HS-27A (cell line): ENCODE measurements around the gene TAL1.
A peak's percentile ranks its signal among the peaks of the same experiment; 100 is the strongest.

Source experiments
- DNase-seq: peaks from one replicate; pipeline ENCODE4 v3.0.0-alpha.2; 2012; ENCODE audit warnings: low read depth, missing footprints

TAL1 gene

DNA sequence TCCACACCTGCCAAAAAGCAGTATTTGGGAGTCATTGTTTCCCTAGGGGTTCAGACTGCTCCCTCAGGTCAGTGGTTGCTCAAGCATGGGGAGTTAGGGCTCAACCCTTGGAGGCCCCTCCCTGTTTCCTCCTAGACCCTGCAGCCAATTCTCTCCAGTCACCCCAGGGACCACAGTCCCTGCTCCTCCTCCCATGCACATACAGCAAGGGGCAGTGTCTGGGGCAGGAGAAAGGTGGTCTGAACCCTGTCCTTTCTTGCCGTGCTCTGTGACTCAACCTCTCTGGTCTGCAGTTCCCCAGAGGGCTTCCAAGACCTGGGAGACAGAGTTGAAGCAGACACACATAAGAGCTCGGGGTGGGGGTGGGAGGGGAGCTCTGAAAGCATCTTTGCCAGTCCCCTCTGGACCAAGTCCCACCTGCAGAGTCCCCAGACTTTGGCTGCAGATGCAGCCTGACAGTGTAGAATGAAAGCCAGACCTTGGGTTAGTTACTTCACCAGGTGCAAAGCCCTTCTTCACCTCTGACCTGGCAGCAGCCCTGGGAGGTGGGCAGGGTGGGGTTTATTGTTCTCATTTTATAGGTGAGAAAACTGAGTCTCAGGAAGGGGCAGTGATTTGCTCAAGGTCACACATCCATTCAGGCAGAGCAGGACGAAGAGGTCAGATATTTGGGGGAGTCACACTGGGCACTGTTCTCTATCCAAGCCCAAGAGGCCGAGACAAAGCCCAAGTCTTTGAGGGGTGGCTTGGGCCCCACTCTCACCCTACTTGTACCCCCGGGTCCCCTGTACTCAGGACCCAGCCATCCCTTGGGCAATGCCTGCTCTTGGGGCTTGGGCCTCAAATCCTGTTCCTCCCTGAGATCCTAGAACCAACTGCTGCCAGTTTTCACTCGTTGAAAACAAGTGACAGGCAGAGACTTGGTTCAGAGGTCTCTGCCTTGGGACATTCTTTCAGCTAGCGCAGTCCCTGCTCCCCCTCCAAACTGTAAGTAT is 42.9 kb downstream of the TAL1 start:
- DNase-seq, result no peak

DNA sequence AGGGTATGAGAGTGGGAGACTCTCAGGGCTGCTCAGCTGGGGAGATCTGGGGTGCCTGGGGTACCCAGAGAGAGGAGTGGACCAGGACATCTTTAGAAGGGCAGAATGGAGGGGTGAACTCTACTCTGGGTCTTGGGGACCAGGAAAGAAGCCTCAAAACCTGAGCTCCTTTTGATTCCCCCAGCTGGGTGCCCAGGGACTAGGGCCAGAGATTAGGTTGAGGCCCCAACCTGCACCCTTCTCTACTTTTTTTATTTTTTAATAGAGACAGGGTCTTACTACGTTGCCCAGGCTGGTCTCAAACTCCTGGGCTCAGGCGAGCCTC is 44.1 kb downstream of the TAL1 start:
- DNase-seq, result no peak

DNA sequence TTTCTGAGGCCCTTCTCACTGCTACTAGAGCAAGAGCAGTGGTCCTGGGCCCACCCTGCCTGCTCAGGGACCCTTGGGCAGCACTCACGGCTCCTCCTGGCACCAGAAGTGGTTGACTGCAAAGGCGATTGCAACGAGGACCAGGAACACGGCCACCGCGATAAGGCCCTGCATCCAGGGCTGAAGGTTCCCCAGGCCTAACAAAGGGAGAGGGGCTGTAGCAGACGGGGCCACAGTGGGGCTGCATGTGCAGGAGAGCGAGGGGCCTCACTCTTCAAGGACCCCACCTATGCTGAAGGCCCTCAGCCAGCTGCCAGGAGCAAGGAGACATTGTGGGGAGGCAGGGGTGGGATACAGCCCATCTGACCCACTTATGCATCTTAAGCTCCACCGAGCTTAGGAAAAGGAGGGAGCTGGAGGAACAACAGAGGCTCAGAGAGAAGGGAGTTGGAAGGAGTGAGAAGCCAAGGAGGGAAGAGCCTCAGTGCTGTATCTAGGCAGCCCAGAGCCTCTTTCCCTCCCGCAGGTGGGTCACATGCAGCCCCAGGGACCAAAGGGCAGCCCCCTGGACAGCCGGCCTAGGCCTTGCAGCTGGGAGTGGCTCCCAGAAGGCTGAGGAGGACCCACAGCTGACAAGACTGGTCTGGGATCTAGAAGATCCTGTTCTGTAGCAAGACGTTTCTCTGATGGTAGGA is 44.6 kb downstream of the TAL1 start:
- no peak for DNase-seq

DNA sequence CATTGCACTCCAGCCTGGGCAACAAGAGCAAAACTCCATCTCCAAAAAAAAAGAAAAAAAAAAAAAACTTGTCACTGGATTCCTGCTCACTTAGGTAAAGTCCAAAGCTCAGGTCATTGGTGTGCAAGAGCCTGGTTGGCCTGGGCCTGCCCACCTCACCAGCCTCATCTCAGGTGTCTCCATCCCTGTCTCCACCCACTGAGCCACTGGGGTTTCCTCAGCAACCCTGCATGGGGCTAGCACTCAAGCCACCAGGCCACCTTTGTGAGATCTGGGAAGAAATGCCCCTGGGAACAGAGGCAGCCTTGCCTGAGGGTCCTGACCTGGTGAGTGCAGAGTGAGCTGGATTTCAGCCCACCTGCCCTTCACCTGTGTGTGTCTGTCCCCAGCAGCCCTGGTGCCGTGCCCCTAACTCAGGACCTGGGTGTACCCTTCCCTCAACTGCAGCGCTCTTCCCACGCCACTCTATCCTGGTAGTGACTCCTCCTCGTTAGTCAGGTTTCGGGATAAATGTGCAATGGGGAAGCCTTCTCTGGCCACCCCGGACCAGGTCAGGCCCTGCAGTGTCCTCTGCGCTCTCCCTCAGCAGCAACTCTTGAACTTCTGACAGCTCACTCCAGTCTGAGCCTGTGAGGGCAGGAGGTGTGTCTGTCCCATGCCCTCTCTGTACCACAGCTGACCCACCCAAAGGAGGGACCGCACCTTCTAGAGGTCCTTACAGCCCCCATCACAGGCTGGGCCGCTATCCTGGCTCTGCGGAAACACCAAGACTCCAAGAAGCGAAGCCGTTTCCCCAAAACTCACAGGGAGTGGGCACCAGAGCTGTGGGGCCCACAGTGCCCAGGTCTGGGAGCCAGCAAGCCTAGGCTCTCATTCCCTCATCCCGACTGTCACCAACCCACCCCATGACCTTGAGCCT is 45.5 kb downstream of the TAL1 start:
- DNase-seq, result no peak

DNA sequence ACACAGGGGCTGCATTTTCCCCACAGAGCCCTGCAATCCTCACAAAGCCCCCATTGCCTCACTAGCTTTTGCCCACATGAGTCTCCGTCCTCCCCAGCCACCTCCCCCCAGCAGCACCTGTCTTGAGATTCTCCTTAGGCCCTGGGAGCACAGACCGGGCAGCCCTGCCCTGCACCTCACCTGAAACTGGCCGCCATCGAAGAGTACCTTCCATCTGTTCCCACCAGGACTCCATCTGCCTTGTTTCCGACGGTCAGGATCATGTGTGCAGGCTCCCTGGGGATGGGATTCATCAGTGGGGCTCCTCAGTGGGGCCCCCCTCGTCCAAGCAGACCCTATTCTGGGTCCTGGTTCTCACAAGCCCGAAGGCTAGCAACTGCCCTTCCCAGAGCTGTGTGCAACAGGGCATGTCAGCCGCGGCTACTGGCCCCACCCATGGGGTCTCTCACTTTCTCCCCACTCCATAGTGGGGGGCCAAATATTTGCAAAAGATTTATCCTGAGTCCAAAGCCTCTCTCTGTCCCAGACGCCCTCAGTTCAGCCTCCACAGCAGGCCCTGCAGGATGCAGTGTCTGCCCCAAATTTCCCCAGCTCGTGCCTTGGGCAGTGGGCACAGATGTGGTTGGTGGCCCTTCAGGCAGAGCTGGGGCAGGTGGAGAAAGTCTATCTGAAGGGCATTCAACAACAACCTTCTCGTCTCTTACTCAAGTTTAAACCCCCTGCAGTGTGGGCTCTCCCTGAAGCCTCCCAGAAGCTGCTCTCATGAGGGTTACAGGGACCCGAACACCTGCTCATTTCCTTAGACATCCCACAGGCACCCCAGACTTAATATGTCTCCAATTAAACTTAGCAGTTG is 47.0 kb downstream of the TAL1 start:
- DNase-seq, result no peak

DNA sequence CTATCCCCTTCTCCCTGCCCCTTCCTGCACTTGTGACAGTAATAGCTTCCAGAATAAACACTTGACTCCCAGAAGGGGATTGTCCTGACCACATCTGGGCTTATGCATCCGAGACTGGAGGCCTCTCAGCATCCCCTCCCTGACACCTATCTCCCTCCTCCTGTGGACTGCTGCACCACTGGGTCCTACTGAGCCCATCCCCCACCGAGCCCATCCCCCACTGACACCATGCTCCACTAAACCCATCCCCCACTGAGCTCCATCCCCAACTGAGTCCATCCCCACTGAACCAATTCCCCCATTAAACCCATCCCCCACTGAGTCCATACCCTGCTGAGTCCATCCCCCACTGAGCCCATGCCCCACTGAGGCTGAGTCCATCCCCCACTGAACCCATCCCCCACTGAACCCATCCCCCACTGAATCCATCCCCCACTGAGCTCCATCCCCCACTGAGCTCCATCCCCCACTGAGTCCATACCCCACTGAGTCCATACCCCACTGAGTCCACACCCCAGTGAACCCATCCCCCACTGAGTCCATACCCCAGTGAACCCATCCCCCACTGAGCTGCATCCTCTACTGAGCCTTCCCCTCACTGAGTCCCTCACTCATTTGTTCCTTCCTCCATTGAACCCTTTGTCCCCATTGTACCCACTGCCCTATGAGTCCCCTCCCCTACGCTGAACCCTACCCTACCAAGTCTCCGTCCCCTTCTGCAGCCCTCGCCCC is 47.8 kb downstream of the TAL1 start:
- DNase-seq, result no peak

DNA sequence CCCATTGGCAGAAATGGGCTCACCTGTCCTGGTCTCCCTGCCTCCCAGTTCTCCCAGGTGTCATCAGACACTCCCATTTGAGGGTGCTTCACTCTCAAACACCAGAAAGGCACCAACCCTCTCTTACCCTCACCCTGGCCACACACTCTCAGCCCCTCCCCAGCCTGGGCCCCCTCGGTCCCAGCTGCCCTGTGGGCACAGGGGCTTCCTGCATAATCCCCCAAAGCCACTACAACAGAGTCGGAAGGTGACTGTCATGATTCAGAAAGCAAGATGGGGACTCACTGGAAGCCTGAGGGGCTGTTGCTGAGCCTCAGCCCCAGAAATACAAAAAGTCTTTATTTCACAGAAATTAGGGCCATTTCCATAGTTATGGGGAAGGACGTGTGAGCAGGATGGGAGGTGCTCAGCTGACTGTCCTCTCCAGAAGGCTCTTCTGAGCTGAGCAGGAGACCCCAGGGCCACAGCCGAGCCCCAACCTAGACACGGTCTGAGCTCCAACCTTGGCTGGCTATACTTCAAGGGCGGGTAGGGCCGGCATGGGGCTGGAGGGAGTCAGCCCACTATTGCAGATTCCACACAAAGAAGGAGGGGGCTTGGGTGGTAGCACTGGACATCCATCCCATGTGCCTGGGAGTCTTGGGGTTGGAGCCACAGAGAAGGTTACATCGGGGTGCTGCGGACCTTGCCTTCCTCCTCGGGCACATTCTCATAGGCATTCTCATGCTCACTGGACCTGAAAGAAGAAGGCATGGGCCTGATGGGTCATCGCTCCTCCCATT is 48.5 kb downstream of the TAL1 start:
- DNase-seq, result no peak

DNA sequence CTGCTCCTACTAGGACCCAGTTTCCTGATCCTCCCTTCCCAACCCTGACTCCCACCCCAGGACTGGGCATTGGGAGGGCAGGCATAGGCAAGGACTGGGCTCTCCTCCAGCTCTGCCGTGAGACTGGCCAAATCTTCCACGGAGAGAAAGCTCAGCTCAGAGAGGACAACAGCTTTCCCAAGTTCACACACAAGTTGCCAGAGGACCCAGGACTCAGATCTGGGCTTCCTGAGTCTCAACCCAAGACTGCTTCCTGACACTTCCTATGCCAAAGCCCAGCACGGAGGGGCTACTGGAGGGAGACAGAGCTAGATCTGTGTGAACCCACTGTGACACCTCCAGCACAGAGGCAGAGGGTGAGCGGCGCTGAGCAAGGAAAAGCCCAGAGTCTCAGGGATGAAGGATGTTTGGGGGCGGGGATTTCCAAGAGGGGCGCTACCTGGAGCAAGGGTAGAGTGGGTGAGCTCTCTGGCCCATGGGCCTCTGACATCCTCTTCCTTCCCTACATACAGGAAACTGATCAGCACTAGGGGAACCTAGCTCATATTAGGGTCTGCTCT is 49.3 kb downstream of the TAL1 start:
- no peak for DNase-seq

DNA sequence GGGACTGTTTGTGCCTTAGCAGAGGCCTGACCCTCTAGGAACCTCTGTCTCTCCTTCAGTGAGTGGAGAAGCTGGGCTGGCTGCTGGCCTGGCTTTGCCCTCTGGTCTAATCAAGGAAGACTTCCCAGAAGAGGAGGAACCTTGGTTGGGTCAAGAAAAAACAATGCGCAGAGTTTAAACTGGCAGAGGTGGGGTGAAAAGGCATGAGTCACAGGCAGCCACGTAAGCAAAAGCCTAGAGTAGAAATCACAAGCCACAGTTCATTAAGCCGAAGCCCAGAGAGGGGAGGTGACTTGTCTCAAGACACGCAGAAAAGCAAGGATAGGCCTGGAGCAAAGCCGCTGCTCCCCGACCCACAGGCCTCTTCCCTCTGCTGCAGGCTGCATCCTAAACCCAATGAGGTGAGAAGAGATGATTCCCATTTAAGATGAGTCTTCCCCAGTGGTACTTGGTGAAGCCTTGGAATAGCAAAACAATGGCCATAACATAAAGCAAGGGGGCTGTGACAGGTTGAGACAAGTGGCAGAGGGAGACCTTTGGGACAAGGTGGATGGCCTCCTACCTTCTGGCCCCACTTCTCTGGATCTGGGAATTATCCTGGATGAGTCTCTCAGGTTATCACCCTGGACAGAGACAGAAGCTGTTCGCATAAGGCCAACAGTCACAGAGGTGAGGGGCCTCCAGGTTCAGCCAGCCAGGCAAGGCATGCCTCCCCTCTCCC is 49.9 kb downstream of the TAL1 start:
- DNase-seq, result no peak

DNA sequence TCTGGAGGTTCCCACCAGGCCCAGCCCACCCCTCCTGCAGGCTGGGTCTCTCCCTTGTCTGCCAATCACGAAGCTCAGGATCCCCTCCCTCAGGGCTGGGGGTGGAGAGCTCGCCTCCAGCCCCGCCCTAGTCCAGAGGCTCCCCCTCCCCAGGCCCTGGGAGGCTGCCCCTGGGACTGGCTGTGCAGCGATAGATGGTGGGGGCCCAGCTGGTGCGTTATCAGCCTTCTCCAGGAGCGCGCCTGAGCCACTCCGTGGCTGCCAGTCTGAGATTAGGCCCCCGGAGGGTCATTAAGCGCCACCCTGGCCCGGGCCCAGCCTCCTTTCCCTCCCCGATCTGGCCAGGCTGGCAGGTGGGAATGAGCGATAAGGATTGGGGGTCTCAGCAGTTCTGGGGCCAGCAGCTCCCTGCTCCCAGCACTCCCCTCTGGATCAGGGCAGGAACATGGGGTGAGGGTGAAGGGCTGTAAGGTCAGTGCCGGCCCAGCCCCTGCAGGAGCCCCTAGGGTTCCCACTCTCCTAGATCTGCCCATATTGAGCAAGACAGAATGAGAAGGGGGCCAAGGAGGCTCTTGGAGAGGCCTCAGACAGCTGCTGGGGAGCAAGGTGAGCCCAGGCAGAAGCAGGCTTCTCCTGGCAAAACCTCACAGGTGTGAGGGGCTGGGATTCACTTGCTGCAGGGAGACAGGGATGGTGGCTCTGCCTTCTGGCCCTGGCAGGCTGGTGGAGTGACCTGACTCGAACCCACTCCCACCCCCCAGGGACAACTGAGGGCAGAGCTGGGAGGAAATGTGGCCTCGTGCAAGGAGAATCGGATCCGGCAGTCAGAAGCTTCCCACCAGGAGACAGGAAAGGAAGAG is 50.7 kb downstream of the TAL1 start:
- DNase-seq, result no peak

DNA sequence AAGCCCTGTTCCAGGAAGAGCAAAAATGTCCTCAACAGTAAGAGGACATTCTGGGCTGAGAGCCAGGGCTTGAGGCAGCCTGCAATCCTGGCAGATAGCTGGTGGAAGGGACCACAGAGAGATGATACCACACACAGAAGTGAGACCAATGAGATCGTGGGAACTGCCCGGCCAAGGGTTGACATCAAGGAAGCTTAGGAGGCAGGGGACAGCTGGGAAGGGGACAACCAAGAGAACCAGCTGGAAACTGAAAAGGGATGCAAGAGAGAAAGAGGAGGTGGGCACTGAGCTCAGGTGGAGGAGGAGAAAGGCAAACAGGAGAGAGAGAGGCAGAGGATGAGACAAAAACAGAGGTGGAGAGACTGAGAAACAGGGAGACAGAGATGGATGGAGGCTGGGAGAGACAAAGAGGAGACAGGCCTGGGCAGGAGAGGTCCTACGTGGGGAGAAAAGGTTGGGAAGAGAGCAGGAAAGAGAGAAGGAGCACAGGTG is 51.4 kb downstream of the TAL1 start:
- no peak for DNase-seq

DNA sequence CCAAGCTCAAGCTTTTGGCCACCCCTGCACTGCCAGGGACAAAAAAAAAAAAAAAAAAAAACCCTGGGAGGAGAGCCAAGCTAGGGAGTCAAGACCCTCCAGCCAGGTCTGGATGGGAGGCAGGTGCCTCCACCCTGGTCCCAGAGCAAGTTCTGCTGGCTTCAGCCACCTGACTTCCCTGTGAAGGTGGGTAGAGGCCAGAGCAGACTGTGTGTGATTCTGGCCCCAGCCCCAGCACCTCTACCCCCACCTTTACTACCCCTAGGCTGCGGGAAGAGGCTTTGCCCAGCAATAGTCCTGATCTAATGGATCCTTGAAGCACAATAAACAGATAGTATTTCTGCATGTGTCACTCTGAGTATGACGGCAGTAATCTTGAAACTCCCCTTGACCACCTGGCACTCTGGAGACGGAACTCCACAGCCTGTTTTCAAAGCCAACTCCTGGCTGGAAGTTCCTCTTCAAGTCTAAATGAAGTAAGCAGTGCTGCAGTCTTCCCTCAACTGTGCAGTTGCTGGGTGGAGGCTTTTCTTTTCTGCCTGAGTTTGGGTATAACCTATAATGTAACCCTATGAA is 51.9 kb downstream of the TAL1 start:
- no peak for DNase-seq

DNA sequence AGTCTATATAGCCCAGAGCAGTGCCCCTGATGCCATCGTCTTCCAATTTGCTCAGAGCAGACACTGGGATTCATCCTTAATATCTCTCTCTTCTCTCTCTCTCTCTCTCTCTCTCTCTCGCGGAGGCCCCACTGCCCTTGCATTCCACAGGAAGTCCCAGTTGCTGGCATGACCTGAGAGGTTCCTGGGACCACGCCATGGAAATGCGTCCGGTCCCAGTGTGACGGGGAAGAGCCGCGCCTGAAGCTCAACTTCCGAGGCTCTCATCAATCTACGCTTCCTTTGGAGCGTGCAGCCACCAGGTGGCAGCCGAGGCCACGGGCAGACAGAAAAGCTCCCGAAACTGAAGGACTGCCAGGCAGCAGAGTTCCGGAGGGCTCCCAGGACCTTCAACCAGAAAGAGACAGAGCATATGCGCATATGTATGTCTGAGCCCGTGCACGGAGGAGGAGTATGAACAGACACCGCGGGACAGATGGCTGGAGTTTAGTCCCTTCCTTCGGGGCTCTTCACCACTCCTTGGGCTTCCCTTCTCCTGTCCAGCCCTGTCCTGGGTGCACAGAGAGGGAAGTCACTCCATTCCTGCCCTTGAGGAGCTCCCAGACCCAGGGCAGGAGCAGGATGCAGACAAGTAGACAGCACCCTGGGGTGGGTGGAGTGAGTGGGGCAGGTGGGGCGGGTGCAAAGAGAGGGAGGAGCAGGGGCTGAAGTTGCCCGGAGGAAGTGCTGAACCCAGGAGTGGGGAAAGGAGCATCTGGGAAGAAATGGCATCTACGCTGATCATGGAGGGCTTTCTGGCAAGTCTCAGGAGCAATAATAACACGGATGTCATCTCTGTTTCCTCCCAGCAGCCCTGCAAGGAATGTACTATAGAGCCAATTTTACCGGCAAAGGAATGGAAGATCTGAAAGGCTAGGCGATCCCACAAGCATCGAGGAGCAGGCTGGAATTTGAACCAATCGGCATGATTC is 52.7 kb downstream of the TAL1 start:
- DNase-seq, result peak; percentile 84

DNA sequence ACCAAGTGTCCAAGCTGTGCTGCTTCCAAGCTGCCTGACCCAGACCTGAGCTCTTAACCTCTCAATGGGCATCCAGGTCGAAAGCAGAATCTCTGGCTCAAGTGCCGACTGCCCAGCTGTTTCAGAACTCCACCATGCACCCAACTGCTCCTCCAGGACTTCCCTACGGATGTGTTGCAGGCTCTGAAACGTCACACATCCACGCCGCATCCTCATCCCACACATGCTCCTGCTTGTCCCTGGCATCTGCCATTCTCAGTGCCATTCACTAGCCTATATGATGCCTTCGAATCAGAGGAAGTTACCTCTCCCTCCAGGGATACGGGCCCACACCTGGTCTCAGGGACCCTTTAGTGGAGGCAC is 53.4 kb downstream of the TAL1 start:
- no peak for DNase-seq

DNA sequence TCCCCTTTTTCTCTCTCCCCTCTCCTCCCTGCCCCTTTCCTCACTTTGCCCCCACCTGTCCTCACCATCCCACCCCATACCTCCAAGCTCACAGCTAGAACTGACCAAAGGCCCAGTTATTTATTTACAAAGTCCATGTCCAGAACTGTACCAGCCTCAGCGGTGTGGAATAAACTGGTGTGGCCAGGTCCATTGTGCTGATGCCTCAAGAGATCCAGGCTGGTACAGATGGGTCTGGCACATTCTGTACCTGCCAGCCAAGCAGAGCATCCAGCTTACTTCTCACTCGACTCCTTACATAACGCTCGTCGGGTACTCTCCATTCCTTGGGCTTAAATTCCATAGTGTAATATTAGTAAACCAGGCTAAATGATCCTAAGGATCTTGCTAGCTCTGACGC is 54.0 kb downstream of the TAL1 start:
- no peak for DNase-seq

DNA sequence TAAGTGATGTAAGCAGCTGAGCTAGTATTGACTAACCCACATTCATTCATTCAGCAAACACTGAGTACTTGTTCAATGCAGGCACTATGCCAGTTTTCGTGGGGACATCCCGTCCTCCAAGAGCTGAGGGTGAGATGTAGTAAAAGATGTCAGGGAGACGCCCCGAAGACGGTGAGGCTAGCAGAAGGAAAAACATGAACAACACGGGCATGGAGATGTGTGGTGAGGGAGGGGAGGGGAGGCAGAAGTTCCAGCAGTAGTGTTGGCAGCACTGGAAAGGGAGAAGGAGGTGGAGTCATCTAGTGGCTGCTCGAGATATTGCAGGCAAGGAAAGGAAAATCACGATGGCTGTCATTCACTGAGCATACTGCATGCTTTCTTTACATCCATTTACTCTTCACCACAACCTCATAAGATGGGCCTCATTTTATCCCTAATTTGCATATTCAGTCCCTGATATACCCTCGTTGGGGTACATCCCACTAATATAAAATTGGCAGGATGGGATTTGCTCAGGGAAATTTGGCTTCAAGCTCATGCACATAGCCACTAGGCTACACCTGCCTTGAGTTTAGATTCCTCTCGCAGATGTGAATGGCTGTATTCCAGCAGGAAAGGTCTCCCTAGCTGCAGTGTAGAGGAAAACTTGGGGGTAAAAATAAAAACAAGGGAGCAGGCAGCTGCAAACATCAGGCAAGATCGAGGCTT is 56.6 kb downstream of the TAL1 start:
- no peak for DNase-seq
